ENCODE data around the gene HRAS. TPM values are rescaled to one million over a fixed set of nuclear protein-coding genes. Genes with fewer than 3 reads are reported as not detected.
A peak's percentile ranks its signal among the peaks of the same experiment; 100 is the strongest.
"Not testable (repeated sequence)": the region's sequence is repeated elsewhere in the genome, so short reads cannot be mapped to it uniquely, and the experiment has no call there.

HRAS gene
- total and polyA plus RNA-seq, 4 donors, result 4.7 to 17.4 (median 10.9) TPM

- no peak overlapping the region for H3K27ac ChIP-seq (ENCODE audit: low read depth in 1 of 2, low read length in 2 of 2)
- peak overlapping the region; percentile 14 to 72 (median 48) for H3K4me3 ChIP-seq (ENCODE audit: low read depth in 1 of 3, low read length in 3 of 3)
- H3K9me3 ChIP-seq (ENCODE audit: control insufficient read depth in 4 of 4, low read length in 3 of 4), result no peaks in the 10 kb centered on the region
- H3K9ac ChIP-seq (ENCODE audit: low read depth in 1 of 2, low read length in 2 of 2), result no peak overlapping the region
- WGBS, result 39% methylated on average over 25 of the region's 25 CpGs
- TF ChIP-seq FOXA1 (IDR thresholded peaks at IDR 0.05) (no peak), EGR1 (IDR thresholded peaks at IDR 0.05; ENCODE audit: low read depth in 2 of 2) (no peak), JUND (IDR thresholded peaks at IDR 0.05) (no peak), NR2F2 (IDR thresholded peaks at IDR 0.05) (no peak), TAF1 (conservative IDR thresholded peaks at IDR 0.05) (no peak), SP1 (IDR thresholded peaks at IDR 0.05) (no peak), ATF3 (IDR thresholded peaks at IDR 0.05) (no peak), FOXA2 (IDR thresholded peaks at IDR 0.05) (no peak), REST (IDR thresholded peaks at IDR 0.05) (no peak), RAD21 (IDR thresholded peaks at IDR 0.05) (no peak), GABPA (IDR thresholded peaks at IDR 0.05 in 1 of 2, conservative IDR thresholded peaks at IDR 0.05 in 1 of 2) (no peak)
- H3K4me1 ChIP-seq (ENCODE audit: control insufficient read depth in 4 of 4, insufficient read depth in 4 of 4, low read length in 3 of 4), result peaks cover 16 to 53% (median 42%) of the 10 kb centered on the region in 4 donors
- no peaks in the 10 kb centered on the region for H3K36me3 ChIP-seq (ENCODE audit: control insufficient read depth in 4 of 4, insufficient read depth in 3 of 4, low read depth in 1 of 4, low read length in 3 of 4)
- DNase-seq (ENCODE audit: low spot score), result no peak
- H3K27me3 ChIP-seq (ENCODE audit: control insufficient read depth in 4 of 4, insufficient read depth in 4 of 4, low read length in 3 of 4), result no peaks in the 10 kb centered on the region
These were observed 39.4 kb upstream of the HRAS start for GRCh38 chr11:574632-575312.

GRCh38 chr11:574031-574570, 38.7 kb upstream of the HRAS start:
- not testable (repeated sequence) for H3K9ac ChIP-seq (ENCODE audit: low read depth in 1 of 2, low read length in 2 of 2); H3K9me3 ChIP-seq (ENCODE audit: control insufficient read depth in 4 of 4, low read length in 3 of 4); H3K27ac ChIP-seq (ENCODE audit: low read depth in 1 of 2, low read length in 2 of 2); DNase-seq (ENCODE audit: low spot score); H3K27me3 ChIP-seq (ENCODE audit: control insufficient read depth in 4 of 4, insufficient read depth in 4 of 4, low read length in 3 of 4); H3K4me3 ChIP-seq (ENCODE audit: low read depth in 1 of 3, low read length in 3 of 3); H3K36me3 ChIP-seq (ENCODE audit: control insufficient read depth in 4 of 4, insufficient read depth in 3 of 4, low read depth in 1 of 4, low read length in 3 of 4)
- WGBS, result 79% methylated on average over 14 of the region's 14 CpGs
- peaks cover 14 to 51% (median 37%) of the 10 kb centered on the region in 4 donors for H3K4me1 ChIP-seq (ENCODE audit: control insufficient read depth in 4 of 4, insufficient read depth in 4 of 4, low read length in 3 of 4)

- no peaks in the 10 kb centered on the region for H3K36me3 ChIP-seq (ENCODE audit: control insufficient read depth in 4 of 4, insufficient read depth in 3 of 4, low read depth in 1 of 4, low read length in 3 of 4)
- no peak overlapping the region for H3K4me3 ChIP-seq (ENCODE audit: low read depth in 1 of 3, low read length in 3 of 3)
- no peak overlapping the region for H3K9ac ChIP-seq (ENCODE audit: low read depth in 1 of 2, low read length in 2 of 2)
- H3K27me3 ChIP-seq (ENCODE audit: control insufficient read depth in 4 of 4, insufficient read depth in 4 of 4, low read length in 3 of 4), result no peaks in the 10 kb centered on the region
- DNase-seq (ENCODE audit: low spot score), result no peak
- H3K9me3 ChIP-seq (ENCODE audit: control insufficient read depth in 4 of 4, low read length in 3 of 4), result no peaks in the 10 kb centered on the region
- TF ChIP-seq RXRA (IDR thresholded peaks at IDR 0.05) (peak in 1 of 2 donors; percentile 51), MAX (IDR thresholded peaks at IDR 0.05) (no peak)
- peaks cover 10 to 46% (median 31%) of the 10 kb centered on the region in 4 donors for H3K4me1 ChIP-seq (ENCODE audit: control insufficient read depth in 4 of 4, insufficient read depth in 4 of 4, low read length in 3 of 4)
- WGBS, result 68% methylated on average over 16 of the region's 16 CpGs
- no peak overlapping the region for H3K27ac ChIP-seq (ENCODE audit: low read depth in 1 of 2, low read length in 2 of 2)
These were observed 37.9 kb upstream of the HRAS start for GRCh38 chr11:573146-573759.

All from liver (tissue), 9 donors.